Liver (tissue), 3 donors: Measurements from ENCODE around the gene SLC4A11.

Experiments
- ATF3 ChIP-seq: IDR thresholded peaks from 2 replicates; pipeline ENCODE4 v1.6.1; 2016; ENCODE audit warnings: antibody characterized with exemption
- CTCF ChIP-seq: fragments of 150-350 bp; IDR thresholded peaks from 2 replicates; pipeline ENCODE4 v1.5.1; 2017; ENCODE audit warnings: improper control_type of control experiment, low read depth, low read length; ENCODE audit not compliant: missing input control
- GABPA ChIP-seq, 2 donors: IDR thresholded peaks in 1 of 2; conservative IDR thresholded peaks in 1 of 2; 2 replicates each; pipeline ENCODE4 v1.6.1; 2016; ENCODE audit warnings: antibody characterized with exemption in 2 of 2, mild to moderate bottlenecking in 1 of 2, moderate library complexity in 1 of 2
- JUND ChIP-seq, 2 donors: IDR thresholded peaks; 2 replicates each; pipeline ENCODE4 v1.6.1; 2016; ENCODE audit warnings: antibody characterized with exemption in 2 of 2
- MAX ChIP-seq: IDR thresholded peaks from 2 replicates; pipeline ENCODE4 v1.6.1; 2016; ENCODE audit warnings: antibody characterized with exemption
- RAD21 ChIP-seq, 2 donors: IDR thresholded peaks; 2 replicates each; pipeline ENCODE4 v1.6.1; 2016; ENCODE audit warnings: antibody characterized with exemption in 2 of 2, mild to moderate bottlenecking in 2 of 2
- REST ChIP-seq: IDR thresholded peaks from 2 replicates; pipeline ENCODE4 v1.6.1; 2016; ENCODE audit warnings: antibody characterized with exemption, mild to moderate bottlenecking
- SP1 ChIP-seq: IDR thresholded peaks from 2 replicates; pipeline ENCODE4 v1.6.1; 2018; ENCODE audit warnings: antibody characterized with exemption, mild to moderate bottlenecking
- TAF1 ChIP-seq: conservative IDR thresholded peaks from 2 replicates; pipeline ENCODE4 v1.6.1; 2016; ENCODE audit warnings: antibody characterized with exemption, mild to moderate bottlenecking
- YY1 ChIP-seq: IDR thresholded peaks from 2 replicates; pipeline ENCODE4 v1.6.1; 2016; ENCODE audit warnings: antibody characterized with exemption, mild to moderate bottlenecking
- donor health status: healthy.
- donor health status: healthy.

- TF ChIP-seq CTCF (no peak), RAD21 (IDR thresholded peaks at IDR 0.05) (no peak), MAX (no peak), TAF1 (no peak), YY1 (no peak), GABPA (IDR thresholded peaks at IDR 0.05 in 1 of 2, conservative IDR thresholded peaks at IDR 0.05 in 1 of 2) (no peak), SP1 (no peak), ATF3 (no peak), REST (no peak), JUND (IDR thresholded peaks at IDR 0.05) (no peak)
Observed at GRCh38 chr20:3248993-3249347, 10.0 kb upstream of the SLC4A11 start.
